Body of pancreas (tissue), 4 donors: Measurements from ENCODE around the gene VRTN.

Experiments
- CTCF ChIP-seq, 7 experiments: fragments of 450-650 bp in 4 of 7; fragments of 200-600 bp in 3 of 7; sonication (generic) in 3 of 7; IDR thresholded peaks; one replicate each; pipeline ENCODE4 v1.5.1; 2016 to 2019; ENCODE audit warnings: antibody characterized with exemption in 7 of 7
- POLR2A ChIP-seq, 3 donors: fragments of 450-650 bp; IDR thresholded peaks; one replicate each; pipeline ENCODE4 v1.6.1; 2016; ENCODE audit warnings: antibody characterized with exemption in 3 of 3, mild to moderate bottlenecking in 2 of 3

GRCh38 chr14:74404435-74404834 lies 56.2 kb downstream of the VRTN start:
- TF ChIP-seq POLR2A (IDR thresholded peaks at IDR 0.05) (no peak), CTCF (IDR thresholded peaks at IDR 0.05) (no peak)
